ENCODE results near the gene FCRLA.
A peak's percentile ranks its signal among the peaks of the same experiment; 100 is the strongest.
"Not testable (repeated sequence)": the region's sequence is repeated elsewhere in the genome, so short reads cannot be mapped to it uniquely, and the experiment has no call there.

FCRLA gene

DNA sequence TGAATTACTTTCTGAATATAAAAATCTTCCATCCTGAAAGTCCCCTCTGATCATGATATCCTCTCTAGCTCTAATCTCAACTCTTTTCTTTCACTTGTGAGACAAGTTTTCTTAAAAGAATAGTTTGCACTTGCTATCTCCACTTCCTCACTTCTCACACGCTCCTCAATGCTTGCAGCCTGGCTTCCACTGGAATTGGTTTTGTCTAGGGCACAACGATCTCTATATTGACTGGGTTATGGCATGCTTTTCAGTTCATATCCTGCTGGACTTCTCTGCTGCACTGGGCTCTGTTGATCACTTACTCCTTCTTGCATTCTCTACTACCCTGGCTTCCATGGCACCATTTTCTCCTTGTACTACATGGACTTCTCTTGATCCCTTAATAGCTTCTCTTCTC is 474 bp downstream of the FCRLA start:
- DNase-seq = no peak

DNA sequence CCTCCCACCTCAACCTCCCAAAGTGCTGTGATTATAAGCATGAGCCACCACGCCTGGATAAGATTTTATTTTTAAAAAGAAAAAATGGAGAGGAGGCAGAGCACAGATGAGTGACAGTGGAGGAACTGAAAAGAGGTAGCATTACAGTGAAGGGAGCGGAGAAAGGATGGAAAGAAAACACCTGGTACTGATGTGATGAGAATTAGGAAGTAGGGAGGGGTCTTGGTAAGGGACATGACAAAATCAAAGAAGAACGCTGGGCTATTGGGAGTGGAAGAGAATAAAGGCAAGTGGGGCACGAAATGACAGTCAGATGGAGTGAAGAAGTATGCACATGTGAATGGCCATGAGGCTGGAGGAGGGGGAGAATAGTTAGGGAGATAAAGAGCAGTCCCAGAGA is 2.3 kb downstream of the FCRLA start:
- DNase-seq = no peak

DNA sequence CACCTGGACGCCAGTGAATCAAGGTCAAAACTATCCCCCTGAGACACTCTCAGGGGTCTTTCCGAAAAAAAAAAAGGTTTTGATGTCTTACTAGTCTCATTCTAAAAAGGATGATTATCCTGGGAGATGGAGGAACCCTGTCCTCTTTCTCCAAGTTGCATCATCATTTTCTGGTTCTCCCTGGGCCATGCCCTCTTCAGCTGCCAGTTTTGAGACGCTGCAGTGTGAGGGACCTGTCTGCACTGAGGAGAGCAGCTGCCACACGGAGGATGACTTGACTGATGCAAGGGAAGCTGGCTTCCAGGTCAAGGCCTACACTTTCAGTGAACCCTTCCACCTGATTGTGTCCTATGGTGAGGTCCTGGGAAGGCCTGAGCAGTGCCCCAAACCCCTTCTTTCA is 3.5 kb downstream of the FCRLA start:
- no peak for DNase-seq

DNA sequence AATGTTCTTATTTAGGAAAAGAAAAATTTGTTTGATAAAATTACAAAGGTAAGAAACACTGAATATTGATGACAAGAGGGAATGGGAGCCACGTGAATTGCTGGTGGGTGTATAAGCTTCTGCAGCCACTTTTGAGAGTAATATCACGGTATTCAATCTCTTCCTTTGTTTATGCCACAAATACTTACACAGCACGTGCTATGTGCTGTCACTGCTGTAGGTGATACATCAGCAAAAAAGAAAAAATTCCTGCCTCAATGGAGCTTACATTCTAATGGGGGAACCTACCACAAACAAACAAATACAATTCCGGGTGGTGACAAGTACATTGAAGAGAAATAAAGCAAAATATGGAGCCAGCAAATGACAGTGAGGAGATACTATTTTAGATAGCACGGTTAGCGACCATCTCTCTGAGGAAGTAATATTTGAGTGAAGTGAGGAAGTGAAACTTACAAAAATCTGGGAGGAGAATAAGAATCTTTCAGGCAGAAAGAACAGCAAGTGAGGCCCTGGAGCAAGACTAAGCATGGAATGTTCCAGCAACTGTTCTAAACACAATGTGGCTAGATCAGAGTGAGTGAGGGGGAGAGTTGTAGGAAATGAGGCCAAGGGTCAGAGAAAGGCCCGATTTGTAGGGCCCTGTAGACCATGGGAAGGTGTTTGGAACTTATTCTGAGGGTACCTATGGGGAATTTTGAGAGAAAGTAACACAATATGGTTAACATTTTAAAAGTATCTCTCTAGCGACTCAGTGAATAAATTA is 11.7 kb downstream of the FCRLA start:
- DNase-seq = no peak

DNA sequence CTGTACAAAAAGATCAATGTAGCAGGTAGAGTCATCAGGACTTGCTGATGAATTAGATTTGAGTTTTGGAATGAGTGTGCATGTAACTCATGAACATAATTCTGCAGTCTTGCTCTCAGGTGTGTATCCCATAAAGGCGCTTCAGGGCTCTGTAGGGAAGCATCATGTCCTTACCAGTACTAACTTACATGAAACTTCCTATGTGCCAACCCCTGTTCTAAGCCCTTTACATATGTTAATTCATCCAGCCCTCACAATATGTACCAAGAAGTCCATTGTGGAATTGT is 12.2 kb downstream of the FCRLA start:
- no peak for DNase-seq

DNA sequence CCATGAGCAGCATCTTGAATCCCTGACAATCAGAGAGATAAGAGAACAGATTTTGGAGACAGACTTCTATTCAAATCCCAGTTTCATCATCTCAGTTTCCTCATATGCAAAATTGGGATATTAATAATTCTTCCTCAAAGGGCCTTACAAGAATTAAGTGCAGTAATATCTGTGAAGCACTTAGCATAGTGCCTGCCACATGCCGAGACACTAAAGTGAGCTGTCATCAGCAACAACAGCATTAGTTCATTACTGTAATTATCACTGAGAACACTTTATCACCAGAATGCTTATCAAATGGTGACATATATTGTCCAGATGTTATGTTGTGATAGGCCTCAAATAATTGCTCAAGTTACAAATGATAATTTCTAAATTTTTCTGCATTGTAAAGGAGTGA is 13.4 kb downstream of the FCRLA start:
- no peak for DNase-seq

DNA sequence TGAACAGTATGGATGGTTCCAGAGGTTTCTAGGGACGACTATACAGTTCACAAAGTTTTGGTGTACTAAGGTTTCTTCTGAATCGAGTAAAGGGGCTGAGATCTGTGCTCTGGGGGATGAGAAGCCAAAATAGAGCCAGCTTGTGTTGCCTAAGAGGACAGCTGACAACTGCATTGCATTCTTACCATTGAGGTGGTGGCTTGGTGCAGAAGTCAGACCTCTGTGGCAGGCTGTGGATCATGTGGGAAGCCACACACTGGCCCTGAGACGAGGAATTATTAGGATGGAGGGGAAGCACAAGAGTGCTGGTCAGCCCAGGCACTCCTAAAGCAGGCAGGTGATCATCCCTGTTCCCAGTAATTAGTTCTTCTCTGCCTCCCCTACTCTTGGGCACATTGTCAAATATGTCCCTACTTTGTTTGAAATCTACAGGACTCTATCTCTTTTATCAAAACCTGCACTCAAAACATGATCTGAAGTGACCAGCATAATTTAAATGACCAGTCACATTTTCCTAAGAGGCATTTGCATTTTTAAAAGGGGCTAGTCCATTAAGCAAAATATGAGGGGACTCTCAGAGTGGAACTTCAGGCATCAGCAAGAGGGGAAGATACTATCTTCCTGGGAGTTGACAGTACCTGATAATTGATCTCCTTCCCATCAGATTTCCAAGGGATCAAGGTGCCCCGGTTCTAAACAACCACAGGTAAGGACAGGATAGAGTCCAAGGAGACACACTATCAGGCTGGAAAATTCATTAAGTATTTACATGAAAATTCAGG is 14.1 kb downstream of the FCRLA start, which contains the start of gene FCRLB:
TSS of gene FCRLB (plus strand) at position 589 of the 782 bp plus-strand sequence. CDS start 1,129 bp downstream, outside the sequence.
- DNase-seq = no peak

DNA sequence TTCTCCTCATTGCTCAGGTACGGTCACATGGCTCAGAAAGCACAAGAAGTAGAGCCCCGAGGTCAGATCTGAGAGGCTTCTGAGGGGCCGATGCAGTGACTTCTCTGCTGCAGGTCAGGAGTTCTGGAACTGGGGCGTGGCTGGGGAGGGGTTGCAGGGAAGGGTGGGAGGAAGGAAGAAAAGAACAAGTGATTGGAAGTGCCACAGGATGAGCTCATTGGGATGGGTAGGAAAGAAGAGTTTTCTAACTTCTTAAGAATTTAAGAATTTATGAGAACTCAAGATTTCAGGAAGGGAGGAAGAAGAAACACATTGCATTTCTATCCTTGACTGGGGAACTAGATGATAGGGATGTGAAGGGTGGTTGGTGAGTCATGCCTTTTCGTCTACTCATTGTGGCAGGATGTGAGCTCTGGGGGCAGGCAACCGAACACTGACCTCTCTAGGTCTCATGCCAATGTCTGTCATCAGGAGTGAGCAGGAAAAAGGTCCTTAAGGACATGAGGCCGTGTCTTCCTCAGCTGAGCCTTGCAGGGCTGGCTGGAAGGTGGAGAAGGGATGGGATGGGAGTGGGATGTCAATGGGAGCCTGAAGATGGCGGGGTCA is 14.8 kb downstream of the FCRLA start:
- peak; percentile 5 for DNase-seq

DNA sequence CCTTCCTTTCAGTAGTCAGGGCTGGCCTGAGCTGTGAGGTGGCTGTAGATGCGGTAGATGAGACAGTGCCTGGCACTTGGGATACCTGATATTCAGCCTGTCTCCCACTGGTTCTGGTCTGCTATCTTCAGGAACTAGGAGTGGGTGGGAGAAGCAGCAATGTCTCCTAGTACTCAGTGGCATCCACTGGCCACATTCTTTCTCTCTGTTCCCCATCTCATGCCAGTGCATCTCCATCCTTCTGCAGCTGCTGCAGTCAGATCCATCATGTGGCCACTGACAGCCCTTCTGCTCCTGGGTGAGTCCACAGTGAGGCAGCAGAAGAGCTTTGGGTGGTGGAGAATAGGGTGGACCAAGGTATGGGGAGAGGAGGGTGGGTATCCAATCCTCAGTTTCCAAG is 15.4 kb downstream of the FCRLA start:
- DNase-seq = no peak

DNA sequence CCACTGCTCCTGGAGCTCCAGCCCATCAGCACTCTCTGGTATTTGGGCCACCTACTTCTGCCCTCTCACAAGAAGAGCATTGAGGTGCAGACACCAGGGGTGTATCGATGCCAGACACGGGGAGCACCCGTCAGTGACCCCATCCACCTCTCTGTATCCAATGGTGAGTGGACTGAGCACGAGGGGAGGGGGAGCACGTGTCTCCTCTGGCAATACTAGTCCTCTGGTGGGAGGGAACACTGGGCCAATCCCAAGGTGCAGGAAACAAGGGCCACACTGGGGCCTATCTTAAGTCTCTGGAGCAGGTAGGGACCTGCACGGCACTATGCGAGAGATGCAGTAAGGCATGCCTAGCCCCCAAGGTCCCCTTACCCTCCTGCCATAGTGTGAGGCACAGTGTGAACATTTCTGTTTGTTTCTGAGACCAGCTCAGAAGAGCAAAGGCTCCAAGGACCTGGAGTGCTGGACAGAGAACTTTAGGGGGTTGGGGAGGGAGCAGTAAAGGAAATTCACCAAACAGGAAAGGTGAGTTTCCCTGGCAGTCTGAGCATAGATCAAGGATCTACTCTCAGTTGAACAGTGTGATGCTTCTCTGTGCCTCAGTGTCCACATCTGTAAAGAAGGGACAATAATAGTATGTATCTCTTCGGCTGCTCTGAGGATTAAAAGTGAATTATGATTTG is 16.6 kb downstream of the FCRLA start:
- no peak for DNase-seq

DNA sequence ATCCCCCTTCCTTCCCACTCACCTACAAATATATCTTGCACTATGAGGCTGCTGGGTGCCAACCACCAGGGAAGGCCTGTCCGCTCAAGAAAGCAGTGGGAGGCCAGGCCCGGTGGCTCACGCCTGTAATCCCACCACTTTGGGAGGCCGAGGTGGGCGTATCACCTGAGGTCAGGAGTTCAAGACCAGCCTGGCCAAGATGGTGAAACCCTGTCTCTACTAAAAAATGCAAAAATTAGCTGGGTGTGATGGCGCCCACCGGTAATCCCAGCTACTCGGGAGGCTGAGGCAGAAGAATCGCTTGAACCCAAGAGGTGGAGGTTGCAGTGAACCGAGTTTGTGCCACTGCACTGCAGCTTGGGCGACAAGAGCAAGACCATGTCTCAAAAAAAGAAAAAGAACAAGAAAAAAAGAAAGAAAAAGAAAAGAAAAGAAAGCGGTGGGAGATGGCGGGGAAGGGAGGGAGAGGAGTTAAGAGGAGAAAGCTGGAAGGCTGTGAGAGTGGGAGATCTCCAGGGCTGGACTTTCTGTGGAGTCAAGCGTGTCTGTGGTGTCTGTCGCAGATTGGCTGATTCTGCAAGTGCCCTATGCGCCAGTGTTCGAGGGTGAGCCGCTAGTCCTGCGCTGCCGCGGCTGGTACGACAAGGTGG is 18.4 kb downstream of the FCRLA start:
- not testable (repeated sequence) for DNase-seq

DNA sequence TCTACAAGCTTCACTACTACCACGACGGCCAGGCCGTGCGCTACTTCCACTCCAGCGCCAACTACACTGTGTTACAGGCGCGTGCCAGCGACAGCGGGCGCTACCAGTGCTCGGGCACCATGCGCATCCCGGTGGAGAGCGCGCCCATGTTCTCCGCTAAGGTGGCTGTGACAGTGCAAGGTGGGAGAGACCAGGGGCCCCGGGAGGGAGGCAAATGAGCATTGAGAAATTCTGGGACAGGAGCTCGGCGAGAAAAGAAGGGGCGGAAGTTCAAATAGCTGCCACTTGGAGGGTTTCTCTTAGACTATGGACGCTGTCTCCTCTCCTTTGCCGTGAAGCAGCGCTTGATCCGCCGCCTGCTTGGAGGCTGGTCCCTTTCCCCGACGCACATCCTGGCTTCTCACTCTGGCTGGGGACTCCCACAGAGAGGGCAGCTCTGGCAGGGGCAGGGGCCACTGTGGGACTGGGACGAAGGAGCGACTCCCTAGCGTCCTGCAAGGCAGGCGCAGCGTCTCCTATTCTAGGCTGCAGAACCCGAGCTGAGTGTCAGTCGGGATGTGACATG is 19.0 kb downstream of the FCRLA start:
- peak; percentile 44 for DNase-seq

DNA sequence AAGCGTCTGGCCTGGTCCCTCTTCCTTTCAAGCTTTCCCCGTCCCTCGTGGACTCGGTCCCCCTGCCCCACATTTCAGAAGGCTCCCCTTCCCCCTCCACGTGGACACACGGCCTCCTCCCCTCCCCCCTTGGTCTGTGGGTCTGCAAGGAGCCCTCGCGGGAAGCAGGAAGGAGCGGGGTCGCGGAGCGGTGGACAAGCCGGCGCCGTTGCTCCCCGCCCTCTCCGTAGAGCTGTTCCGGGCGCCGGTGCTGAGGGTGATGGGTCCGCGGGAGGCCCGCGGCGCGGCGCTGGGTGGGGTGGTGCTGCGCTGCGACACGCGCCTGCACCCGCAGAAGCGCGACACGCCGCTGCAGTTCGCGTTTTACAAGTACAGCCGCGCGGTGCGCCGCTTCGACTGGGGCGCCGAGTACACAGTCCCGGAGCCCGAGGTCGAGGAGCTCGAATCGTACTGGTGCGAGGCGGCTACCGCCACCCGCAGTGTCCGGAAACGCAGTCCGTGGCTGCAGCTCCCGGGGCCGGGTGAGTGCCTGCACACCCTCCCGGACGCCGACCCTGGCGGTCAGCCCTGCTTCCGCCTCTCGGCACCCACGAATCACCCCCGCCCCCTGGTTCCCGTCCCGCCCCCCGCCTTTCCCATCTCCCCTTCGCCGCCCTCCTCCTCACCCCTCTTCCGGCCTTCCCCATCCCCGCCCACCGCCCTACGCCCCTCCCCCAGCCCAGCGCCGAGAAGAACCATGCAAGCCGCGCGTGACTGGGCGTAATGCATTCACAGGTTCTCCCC is 19.6 kb downstream of the FCRLA start:
- DNase-seq = peak; percentile 86

DNA sequence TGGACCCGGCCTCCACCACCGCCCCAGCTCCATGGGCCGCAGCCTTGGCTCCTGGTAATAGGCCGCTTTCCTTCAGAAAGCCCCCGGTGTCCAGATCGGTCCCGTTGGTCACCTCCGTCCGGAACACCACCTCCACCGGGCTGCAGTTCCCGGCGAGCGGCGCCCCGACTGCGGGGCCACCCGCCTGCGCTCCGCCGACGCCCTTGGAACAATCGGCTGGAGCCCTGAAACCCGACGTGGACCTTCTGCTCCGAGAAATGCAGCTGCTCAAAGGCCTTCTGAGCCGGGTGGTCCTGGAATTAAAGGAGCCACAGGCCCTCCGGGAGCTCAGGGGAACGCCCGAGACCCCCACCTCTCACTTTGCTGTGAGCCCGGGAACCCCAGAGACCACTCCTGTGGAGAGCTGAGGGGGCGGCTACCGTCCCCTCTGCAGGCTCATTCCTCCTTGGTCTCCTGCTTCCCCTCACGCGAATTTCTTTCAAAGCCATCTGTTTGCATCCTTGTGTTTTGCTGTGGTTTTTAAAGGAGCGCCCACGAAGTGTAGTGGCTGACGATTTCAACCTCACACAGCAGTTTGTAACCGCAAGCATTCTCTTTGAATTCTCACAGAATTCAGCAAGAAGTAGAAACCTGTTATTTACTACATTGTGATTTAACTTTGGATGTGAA is 20.4 kb downstream of the FCRLA start:
- DNase-seq = peak; percentile 64

DNA sequence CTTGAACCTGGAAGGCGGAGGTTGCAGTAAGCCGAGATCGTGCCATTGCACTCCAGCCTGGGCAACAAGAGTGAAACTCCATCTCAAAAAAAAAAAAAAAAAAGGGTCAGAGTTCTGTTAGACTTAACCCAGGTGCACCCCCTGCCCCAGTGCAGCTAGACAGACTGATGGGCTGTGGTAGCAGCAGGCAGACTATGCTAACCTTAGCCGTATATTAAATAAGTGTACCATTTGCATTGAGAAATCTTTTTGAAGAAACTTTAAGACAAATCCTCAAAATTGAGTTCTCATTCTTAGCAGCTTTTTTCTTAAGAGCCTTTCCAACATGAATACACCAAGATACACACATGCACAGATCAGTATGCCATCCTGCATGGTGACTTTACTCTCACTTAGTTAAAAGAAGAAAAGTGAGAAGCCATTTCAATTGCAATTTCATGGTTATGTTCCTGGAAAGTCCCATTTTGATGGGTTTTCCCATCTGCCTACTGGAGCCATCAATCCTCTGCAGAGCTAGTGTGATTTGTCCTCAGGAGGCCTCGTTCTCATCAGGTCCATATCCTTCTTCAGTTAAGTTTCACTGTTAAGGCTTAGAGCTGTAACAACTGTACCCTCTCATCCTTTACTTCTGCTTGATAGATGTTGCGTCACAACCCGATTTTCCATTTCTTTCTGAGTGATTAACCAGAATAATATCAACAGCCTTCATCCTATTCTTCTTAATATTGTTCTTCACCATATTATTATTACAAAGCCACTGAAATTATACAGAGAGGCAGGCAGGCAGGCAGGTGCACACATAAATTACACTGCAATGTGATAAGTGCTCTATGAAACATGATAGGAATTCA is 21.6 kb downstream of the FCRLA start:
- no peak for DNase-seq

DNA sequence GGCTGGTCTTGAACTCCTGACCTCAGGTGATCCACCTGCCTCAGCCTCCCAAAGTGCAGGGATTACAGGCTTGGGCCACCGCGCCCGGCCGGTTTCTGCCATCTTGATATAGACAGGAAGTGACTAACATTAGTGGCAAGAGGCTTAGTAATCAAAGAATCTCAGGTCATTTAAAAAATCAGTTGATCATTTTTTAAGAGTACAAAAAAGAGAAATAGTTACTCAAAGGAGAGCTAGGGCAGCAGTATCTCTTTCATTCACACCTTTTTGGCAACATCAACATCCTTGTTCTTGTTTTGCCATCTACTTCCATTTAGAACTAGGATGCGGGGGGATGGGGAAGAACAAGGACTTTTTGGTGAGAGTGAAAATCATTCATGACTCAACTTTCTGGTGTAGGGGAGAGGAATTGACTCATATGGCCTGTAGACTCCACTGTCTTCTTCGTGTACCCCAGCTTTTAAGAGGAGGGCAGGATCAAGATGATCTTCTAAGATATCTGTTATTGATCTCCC is 23.1 kb downstream of the FCRLA start:
- DNase-seq = peak; percentile 40

DNA sequence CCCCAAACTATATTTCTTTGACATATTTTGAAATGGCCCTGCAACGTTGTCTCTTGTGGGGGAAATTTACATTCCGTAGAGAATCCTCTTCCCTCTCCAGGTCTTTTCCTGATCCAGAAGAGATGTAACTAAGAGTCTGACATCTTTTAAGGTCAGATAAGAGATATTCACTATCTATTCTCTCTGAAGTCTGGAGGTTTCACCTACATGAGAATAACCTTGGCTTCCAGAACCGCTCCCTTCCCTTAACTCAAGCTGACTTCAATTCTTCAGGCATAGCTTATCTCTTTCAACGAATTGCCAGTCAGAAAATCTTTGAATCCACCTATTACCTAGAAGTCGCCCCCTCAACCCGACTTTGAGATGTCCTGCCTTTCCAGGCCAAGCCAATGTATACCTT is 24.2 kb downstream of the FCRLA start:
- no peak for DNase-seq

DNA sequence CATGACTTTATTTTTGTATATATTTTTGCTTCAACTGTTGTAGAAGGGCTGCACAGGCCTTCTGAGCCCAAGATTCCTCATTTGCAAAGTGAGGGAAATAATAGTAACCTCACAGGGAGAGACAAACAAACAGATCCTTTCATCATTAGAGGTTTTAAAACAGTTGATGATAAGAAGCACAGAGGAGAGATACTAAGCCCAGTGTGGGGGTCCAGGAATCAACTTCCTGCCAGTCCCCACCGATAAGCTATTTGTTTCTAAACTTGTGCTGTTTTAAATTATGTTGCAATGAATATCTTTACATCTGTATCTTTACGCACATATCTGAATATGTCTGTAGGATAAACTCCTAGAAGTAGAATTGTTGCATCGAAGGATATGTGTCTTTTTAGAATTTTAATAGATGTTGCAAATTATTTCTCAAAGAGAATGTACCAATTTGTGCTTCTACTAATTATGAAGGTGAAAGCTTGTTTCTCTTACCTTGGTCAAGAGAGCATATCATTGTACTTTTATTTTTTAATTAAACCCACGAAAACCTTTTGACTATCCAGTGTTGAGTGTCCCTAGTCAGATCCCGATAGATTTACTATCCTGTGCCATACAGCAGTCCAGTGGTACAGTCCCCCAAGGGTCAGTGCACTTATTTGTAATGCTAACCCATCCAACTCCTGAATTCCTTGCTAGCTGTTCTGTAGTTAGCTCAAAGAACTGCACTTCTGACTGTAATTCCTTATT is 25.1 kb downstream of the FCRLA start:
- no peak for DNase-seq

DNA sequence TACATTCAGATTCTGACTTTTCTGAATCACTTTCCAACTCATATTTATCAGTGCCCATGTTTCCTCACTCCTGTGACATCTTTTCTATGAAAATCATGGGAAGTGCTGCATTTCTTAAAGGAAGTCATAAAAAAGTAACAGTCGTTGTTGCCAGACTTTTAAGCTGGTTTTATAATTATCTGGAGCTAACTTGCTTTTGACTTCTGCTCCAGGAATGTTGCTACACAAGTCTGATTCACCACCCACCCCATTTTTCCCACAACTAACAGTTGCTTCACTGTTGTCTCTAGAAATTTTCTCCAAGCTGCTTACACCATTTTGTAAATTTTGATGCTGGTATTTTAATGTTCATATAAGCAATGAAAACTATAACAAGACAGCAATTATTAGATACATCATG is 26.5 kb downstream of the FCRLA start:
- no peak for DNase-seq
